Left renal cortex interstitium (tissue), 4 donors: ENCODE results near the gene YARS1. TPM values are rescaled to one million over a fixed set of nuclear protein-coding genes. Genes with fewer than 3 reads are reported as not detected.

ENCODE experiments used
- DNase-seq, 4 donors: peaks; one replicate each; pipeline ENCODE4 v3.0.0-alpha.2; 2013; ENCODE audit warnings: low read depth in 4 of 4, low spot score in 2 of 4, missing footprints in 1 of 4
- polyA plus RNA-seq, 4 donors: library from polyadenylated mRNA; unstranded; fragments of 120-200 nt; gene quantifications; one replicate each; pipeline ENCODE4 v1.2.1, GENCODE V29; 2013; ENCODE audit not compliant: insufficient read length in 4 of 4

Gene YARS1
- polyA plus RNA-seq, 4 donors = 52.0 to 72.6 (median 59.5) TPM

DNA sequence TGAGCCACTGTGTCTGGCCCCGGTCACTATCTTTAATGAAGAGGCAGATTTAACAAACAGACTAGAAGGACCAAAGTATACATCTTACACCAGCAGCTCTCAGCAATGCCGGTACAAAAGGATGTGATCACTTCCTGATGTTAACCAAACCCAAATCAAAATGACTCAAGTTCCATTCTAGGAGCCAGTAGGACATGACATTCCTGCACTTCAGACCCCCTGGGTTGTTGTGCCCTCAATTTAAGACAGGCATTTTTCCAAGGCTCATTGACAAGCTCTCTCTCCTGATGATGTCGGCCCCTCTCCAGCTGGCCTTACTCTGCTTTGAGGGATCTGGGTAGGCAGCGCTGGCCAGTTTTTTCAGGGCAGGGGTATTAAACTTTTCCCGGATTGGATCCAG, 35.1 kb downstream of the YARS1 start:
- no peak for DNase-seq

- DNase-seq = no peak
Observed at GRCh38 chr1:32780628-32781234, 36.4 kb downstream of the YARS1 start.

DNA sequence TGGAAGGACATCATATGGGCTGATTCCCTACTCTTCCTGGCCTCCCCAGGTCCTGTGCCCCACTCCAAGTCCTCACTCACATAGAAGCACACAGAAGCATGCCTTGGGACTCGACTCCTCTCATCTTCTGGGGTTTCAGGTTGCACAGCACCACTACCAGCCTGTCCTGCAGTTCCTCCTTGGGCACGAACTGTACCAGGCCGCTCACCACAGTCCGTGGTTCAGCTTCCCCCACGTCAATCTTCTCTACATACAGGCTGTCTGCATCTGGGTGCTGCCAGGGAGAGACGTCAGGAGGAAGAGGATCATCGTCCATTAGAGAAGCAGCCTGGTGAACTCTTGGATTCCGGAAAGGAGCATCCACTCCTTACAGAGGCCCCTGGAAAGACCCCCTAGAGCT, 37.2 kb downstream of the YARS1 start:
- DNase-seq = no peak

DNA sequence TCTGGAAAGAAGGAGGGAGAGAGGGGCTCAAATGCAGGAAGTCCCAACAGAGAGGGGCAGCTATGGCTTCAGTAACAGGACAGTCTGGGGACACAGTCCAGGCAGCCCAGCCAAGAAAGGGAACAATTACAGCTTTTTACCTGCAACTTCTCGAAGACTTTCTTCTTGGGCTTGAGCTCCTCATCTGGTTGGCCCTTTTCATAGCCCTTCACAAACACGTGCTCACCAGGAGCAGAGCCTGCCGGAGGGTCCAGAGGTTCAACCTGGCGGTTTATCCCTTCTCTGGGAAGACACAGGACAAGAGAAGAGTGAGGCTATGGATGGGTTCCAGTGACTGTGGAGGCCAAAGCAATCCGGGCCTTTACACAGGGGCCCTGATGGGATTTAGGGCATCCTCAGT, 37.9 kb downstream of the YARS1 start:
- DNase-seq = no peak

DNA sequence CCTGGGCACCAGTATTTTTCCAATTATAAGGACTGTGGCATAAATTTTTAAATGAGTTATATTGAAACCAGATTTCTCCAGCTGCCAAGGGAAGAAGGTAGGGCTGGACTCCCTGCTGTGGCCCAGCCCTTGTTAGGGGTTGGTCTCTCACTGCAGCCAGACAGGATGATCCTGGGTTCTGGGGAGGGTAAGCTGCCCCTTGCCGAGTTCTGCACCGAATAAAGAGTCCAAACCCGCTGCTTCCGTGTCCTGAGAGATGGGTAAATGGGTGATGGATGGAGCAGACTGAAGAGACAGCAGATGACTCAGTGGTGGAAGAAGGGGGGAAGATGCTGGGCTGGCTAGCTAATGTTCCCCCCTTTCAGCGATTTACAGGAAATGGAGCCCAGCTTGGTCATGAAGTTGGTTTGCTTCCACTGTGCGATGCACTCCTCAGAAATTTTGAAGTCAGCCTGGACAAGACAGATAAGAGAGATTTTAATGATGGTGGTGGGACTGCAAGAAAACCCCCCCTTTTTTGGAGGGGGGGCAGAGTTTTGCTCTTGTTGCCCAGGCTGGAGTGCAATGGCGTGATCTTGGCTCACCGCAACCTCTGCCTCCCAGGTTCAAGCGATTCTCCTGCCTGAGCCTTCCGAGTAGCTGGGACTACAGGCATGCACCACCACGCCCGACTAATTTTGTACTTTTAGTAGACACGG, 41.4 kb downstream of the YARS1 start:
- DNase-seq = no peak

- no peak for DNase-seq
Observed at GRCh38 chr1:32774950-32775634, 42.1 kb downstream of the YARS1 start.

DNA sequence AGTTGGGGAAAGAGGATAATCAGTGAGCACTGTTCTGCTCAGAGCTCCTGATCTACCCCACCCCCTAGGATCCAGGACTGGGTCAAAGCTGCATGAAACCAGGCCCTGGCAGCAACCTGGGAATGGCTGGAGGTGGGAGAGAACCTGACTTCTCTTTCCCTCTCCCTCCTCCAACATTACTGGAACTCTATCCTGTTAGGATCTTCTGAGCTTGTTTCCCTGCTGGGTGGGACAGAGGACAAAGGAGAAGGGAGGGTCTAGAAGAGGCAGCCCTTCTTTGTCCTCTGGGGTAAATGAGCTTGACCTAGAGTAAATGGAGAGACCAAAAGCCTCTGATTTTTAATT, 42.7 kb downstream of the YARS1 start:
- DNase-seq = no peak

DNA sequence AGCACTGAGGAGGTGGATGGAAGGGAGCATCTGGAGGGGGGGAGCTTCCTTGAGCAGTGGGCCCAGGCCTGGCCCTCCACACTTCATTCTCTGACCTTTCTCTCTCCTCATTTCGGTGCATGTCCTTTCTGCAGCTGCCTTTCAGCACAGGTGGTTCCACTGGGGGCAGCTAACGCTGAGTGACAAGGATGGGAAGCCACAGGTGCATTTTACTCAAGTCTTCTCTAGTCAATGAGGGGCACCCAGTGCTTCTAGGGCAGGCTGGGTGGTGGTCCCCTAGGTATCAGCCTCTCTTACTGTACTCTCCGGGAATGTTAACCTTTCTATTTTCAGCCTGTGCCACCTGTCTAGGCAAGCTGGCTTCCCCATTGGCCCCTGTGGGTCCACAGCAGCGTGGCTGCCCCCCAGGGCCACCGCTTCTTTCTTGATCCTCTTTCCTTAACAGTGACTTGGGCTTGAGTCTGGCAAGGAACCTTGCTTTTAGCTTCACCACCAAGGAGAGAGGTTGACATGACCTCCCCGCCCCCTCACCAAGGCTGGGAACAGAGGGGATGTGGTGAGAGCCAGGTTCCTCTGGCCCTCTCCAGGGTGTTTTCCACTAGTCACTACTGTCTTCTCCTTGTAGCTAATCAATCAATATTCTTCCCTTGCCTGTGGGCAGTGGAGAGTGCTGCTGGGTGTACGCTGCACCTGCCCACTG, 43.2 kb downstream of the YARS1 start:
- DNase-seq = no peak

- DNase-seq = no peak
Observed at GRCh38 chr1:32773018-32773763, 44.0 kb downstream of the YARS1 start.

- no peak for DNase-seq
Observed at GRCh38 chr1:32772281-32773017, 44.7 kb downstream of the YARS1 start.

- DNase-seq = no peak
Observed at GRCh38 chr1:32771561-32772280, 45.4 kb downstream of the YARS1 start.

DNA sequence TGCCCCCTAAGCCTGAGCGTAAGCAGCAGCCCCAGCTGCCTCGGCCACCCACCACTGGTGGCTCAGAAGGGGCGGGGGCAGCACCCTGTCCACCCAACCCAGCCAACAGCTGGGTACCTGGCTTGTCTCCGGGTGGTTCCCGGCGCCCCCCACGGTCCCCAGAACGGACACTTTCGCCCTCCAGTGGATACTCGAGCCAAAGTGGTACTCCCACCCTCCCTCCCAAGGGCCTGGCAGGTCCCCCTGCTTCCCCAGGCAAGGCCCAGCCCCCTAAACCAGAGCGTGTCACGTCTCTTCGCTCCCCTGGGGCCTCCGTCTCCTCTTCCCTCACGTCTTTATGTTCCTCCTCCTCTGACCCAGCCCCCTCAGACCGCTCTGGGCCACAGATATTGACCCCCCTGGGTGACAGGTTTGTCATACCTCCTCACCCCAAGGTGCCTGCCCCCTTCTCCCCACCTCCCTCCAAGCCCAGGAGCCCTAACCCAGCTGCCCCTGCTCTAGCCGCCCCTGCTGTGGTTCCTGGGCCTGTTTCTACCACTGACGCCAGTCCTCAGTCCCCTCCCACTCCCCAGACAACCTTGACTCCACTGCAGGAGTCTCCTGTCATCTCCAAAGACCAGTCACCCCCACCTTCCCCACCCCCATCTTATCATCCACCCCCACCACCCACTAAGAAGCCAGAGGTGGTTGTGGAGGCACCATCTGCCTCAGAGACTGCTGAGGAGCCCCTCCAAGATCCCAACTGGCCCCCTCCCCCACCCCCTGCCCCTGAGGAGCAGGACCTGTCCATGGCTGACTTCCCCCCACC, 46.2 kb downstream of the YARS1 start:
- DNase-seq = no peak

DNA sequence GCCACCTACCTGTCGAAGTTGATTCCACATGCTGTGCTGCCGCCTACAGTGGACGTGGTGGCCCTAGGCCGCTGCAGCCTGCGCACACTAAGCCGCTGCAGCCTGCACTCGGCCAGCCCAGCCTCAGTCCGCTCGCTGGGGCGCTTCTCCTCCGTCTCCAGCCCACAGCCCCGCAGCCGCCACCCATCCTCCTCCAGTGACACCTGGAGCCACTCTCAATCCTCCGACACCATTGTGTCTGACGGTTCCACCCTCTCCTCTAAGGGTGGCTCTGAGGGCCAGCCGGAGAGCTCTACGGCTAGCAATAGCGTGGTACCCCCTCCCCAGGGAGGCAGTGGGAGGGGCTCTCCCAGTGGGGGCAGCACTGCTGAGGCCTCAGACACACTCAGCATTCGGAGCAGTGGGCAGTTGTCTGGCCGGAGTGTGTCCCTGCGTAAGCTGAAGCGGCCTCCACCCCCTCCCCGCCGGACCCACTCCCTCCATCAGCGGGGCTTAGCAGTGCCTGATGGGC, 46.9 kb downstream of the YARS1 start:
- no peak for DNase-seq

GRCh38 chr1:32769524-32770220, 47.5 kb downstream of the YARS1 start:
- DNase-seq = no peak

- no peak for DNase-seq
Observed at GRCh38 chr1:32768110-32768850, 48.9 kb downstream of the YARS1 start.

DNA sequence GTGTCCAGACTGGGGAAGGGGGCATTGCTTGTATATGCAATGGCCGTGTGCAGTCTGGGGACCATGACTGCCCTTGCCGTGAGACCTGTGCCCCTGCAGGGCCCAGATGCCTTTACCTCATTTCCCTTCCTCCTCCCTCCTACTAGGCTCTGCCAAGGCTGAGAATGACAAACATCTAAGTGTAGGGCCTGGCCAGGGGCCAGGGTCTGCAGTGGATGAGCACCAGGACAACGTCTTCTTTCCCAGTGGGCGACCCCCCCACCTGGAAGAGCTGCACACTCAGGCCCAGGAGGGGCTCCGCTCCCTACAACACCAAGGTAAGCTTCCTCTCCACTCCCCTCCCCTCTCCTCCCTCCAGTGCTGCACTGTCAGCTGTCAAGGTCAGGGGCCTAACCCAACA, 49.5 kb downstream of the YARS1 start:
- no peak for DNase-seq

DNA sequence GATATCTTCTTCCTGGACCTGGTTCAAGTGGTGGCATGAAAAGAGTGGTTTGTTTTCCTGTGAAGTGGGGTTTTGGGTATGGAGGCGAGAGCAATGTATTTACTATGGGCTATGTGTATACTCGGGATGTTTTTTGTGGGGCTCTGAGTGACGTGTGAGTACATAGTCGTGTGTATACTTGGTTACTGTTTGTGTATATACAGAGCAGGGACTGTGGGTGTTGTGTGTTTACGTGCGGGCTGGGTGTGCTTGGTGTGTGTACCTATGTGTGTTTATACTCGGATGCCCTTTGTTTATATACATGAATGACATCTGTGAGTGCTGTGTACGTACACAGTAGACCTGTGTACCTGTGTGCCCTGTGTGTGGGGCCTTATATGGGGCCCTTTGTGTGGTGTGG, 50.0 kb downstream of the YARS1 start:
- DNase-seq = no peak
